ENCODE measurements around the gene MRPL49. TPM values are rescaled to one million over a fixed set of nuclear protein-coding genes. Genes with fewer than 3 reads are reported as not detected.
A peak's percentile ranks its signal among the peaks of the same experiment; 100 is the strongest.

The MRPL49 gene
- total and polyA plus RNA-seq, 2 of the 13 experiments (the other 11 are each of a cell fraction or from before 2014, with no cell fraction given) = 39.2 to 53.3 TPM

- TF ChIP-seq ZNF770 (CRISPR knock-in tag; IDR thresholded peaks at IDR 0.05) (no peak), ESRRA (CRISPR knock-in tag; IDR thresholded peaks at IDR 0.05; ENCODE audit: low read depth) (no peak), NR1H2 (CRISPR knock-in tag; IDR thresholded peaks at IDR 0.05; ENCODE audit: borderline replicate concordance, low read depth) (0 out of 2 replicates have a peak, but pooled peaks have one; percentile 51), EP300 (IDR thresholded peaks at IDR 0.05; ENCODE audit: low read depth in 2 of 2, low read length in 2 of 2) (peak in 1 of 2 experiments; percentile 79; a peak in 2 of 4 replicates), EP300 (CRISPR knock-in tag; IDR thresholded peaks at IDR 0.05; ENCODE audit: borderline replicate concordance) (0 out of 2 replicates have a peak, but pooled peaks have one; percentile 34), TCF7 (IDR thresholded peaks at IDR 0.05; ENCODE audit: low read depth) (peak; percentile 91), NFRKB (IDR thresholded peaks at IDR 0.05) (no peak), SIX1 (CRISPR knock-in tag; IDR thresholded peaks at IDR 0.05; ENCODE audit: borderline replicate concordance) (peak; percentile 51), EEA1 (CRISPR knock-in tag; IDR thresholded peaks at IDR 0.05; ENCODE audit: borderline replicate concordance) (no peak)
- TF ChIP-seq, protein P1, sequence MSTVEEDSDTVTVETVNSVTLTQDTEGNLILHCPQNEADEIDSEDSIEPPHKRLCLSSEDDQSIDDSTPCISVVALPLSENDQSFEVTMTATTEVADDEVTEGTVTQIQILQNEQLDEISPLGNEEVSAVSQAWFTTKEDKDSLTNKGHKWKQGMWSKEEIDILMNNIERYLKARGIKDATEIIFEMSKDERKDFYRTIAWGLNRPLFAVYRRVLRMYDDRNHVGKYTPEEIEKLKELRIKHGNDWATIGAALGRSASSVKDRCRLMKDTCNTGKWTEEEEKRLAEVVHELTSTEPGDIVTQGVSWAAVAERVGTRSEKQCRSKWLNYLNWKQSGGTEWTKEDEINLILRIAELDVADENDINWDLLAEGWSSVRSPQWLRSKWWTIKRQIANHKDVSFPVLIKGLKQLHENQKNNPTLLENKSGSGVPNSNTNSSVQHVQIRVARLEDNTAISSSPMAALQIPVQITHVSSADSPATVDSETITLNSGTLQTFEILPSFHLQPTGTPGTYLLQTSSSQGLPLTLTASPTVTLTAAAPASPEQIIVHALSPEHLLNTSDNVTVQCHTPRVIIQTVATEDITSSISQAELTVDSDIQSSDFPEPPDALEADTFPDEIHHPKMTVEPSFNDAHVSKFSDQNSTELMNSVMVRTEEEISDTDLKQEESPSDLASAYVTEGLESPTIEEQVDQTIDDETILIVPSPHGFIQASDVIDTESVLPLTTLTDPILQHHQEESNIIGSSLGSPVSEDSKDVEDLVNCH (CRISPR knock-in tag; IDR thresholded peaks at IDR 0.05) = no peak
These were observed 43.5 kb downstream of the MRPL49 start (continued) for GRCh38 chr11:65165410-65166317.

Data from HepG2 (cell line).